Neural crest cell (in vitro differentiated cells): ENCODE measurements around the gene NCCRP1. TPM values are rescaled to one million over a fixed set of nuclear protein-coding genes. Genes with fewer than 3 reads are reported as not detected.

Source experiments
- DNase-seq: peaks from one replicate; pipeline ENCODE4 v3.0.0; 2021; ENCODE audit warnings: low read depth, mixed read lengths, low spot score
- H3K27ac Mint-ChIP-seq: one replicate; pipeline ENCODE4 v1.8.0; 2021; ENCODE audit warnings: mild to moderate bottlenecking, mixed read lengths; ENCODE audit not compliant: unreplicated experiment
- H3K27me3 Mint-ChIP-seq: 2 replicates; pipeline ENCODE4 v1.8.0; 2021; ENCODE audit warnings: low read depth, mild to moderate bottlenecking, mixed read lengths
- H3K36me3 Mint-ChIP-seq: 2 replicates; pipeline ENCODE4 v1.8.0; 2021; ENCODE audit warnings: low read depth, mild to moderate bottlenecking, mixed read lengths
- H3K4me1 Mint-ChIP-seq: 2 replicates; pipeline ENCODE4 v1.8.0; 2021; ENCODE audit warnings: mixed read lengths
- H3K4me3 Mint-ChIP-seq: one replicate; pipeline ENCODE4 v1.8.0; 2021; ENCODE audit warnings: mild to moderate bottlenecking, mixed read lengths
- H3K9me3 Mint-ChIP-seq: 2 replicates; pipeline ENCODE4 v1.8.0; 2021; ENCODE audit warnings: mixed read lengths
- CTCF ChIP-seq: fragments of 200-600 bp; sonication (generic); conservative IDR thresholded peaks from 2 replicates; pipeline ENCODE4 v1.5.0; 2021; ENCODE audit warnings: antibody characterized with exemption, mild to moderate bottlenecking
- total RNA-seq: library from RNA; stranded (reverse); gene quantifications from 2 replicates; pipeline ENCODE4 v1.2.1, GENCODE V29; 2021

NCCRP1 gene
- total RNA-seq, 1 donor from 2014 or later: not detected

GRCh38 chr19:39152066-39152465 lies 44.7 kb upstream of the NCCRP1 start:
- peaks cover 2% of the 10 kb centered on the region for H3K9me3 Mint-ChIP-seq
- DNase-seq: no peak
- no peaks in the 10 kb centered on the region for H3K27me3 Mint-ChIP-seq
- no peak overlapping the region for H3K4me3 Mint-ChIP-seq
- peaks cover 13% of the 10 kb centered on the region for H3K36me3 Mint-ChIP-seq
- no peak overlapping the region for H3K27ac Mint-ChIP-seq
- H3K4me1 Mint-ChIP-seq: peaks cover 20% of the 10 kb centered on the region
- TF ChIP-seq CTCF: no peak

- peak overlapping the region; percentile 68 for H3K27ac Mint-ChIP-seq
- H3K4me1 Mint-ChIP-seq: peaks cover 24% of the 10 kb centered on the region
- TF ChIP-seq CTCF: no peak
- H3K36me3 Mint-ChIP-seq: peaks cover 5% of the 10 kb centered on the region
- no peak for DNase-seq
- no peaks in the 10 kb centered on the region for H3K9me3 Mint-ChIP-seq
- H3K27me3 Mint-ChIP-seq: no peaks in the 10 kb centered on the region
- no peak overlapping the region for H3K4me3 Mint-ChIP-seq
Measured at GRCh38 chr19:39154100-39154628, 42.6 kb upstream of the NCCRP1 start.

GRCh38 chr19:39154629-39155100 lies 42.1 kb upstream of the NCCRP1 start:
- Mint-ChIP-seq H3K4me3 (no peak overlapping the region), H3K36me3 (peaks cover 4% of the 10 kb centered on the region), H3K4me1 (peaks cover 24% of the 10 kb centered on the region), H3K9me3 (no peaks in the 10 kb centered on the region), H3K27me3 (no peaks in the 10 kb centered on the region), H3K27ac (peak overlapping the region; percentile 57)
- peak; percentile 22 for TF ChIP-seq CTCF
- DNase-seq: no peak

- no peak for DNase-seq
- H3K36me3 Mint-ChIP-seq: peaks cover 4% of the 10 kb centered on the region
- peaks cover 24% of the 10 kb centered on the region for H3K4me1 Mint-ChIP-seq
- no peaks in the 10 kb centered on the region for H3K27me3 Mint-ChIP-seq
- H3K27ac Mint-ChIP-seq: no peak overlapping the region
- TF ChIP-seq CTCF: no peak
- no peaks in the 10 kb centered on the region for H3K9me3 Mint-ChIP-seq
- H3K4me3 Mint-ChIP-seq: no peak overlapping the region
Measured at GRCh38 chr19:39155114-39155700, 41.6 kb upstream of the NCCRP1 start.

GRCh38 chr19:39155741-39156140 lies 41.0 kb upstream of the NCCRP1 start:
- no peak for DNase-seq
- H3K4me1 Mint-ChIP-seq: peaks cover 23% of the 10 kb centered on the region
- TF ChIP-seq CTCF: no peak
- H3K9me3 Mint-ChIP-seq: no peaks in the 10 kb centered on the region
- peaks cover 4% of the 10 kb centered on the region for H3K36me3 Mint-ChIP-seq
- no peak overlapping the region for H3K4me3 Mint-ChIP-seq
- no peaks in the 10 kb centered on the region for H3K27me3 Mint-ChIP-seq
- peak overlapping the region; percentile 50 for H3K27ac Mint-ChIP-seq
